AG04450 (cell line): Measurements from ENCODE around the gene PAPPA. TPM values are rescaled to one million over a fixed set of nuclear protein-coding genes. Genes with fewer than 3 reads are reported as not detected.

ENCODE experiments used
- CTCF ChIA-PET: fragments of 300-600, 350-600 bp; formaldehyde crosslinking; extraction: SDS; loops from one replicate; lab custom pipeline; 2022; ENCODE audit warnings: antibody characterized with exemption, inconsistent platforms; lab: Charles Lee
- POLR2A ChIA-PET: fragments of 350-600 bp; formaldehyde crosslinking; extraction: SDS; loops from one replicate; lab custom pipeline; 2021; ENCODE audit warnings: antibody characterized with exemption, inconsistent platforms; lab: Yijun Ruan, JAX
- DNase-seq: peaks from one replicate; pipeline ENCODE4 v3.0.0-alpha.2; 2011; ENCODE audit warnings: low read depth, low spot score
- H3K27ac ChIP-seq: one replicate; pipeline ENCODE4 v1.5.1; 2012; ENCODE audit warnings: low read depth, low read length, control low read depth
- H3K27me3 ChIP-seq: one replicate; pipeline ENCODE4 v1.6.0; 2012; ENCODE audit warnings: low read length; ENCODE audit not compliant: control insufficient read depth, insufficient read depth
- H3K4me3 ChIP-seq: 2 replicates; pipeline ENCODE4 v1.5.1; 2011; ENCODE audit warnings: mild to moderate bottlenecking, low read depth, low read length, control low read depth
- H3K9me3 ChIP-seq: 2 replicates; pipeline ENCODE4 v1.5.1; 2012; ENCODE audit warnings: low read length; ENCODE audit not compliant: control insufficient read depth, insufficient read depth
- polyA plus RNA-seq: library from polyadenylated mRNA; depleted of rRNA; stranded (reverse); fragments of >200 nt; gene quantifications from 2 replicates; pipeline ENCODE4 v1.2.3, GENCODE V29; 2011
- TF ChIP-seq, protein P1 (sequence below): IDR thresholded peaks from 2 replicates; pipeline ENCODE4 v1.5.1; 2011; ENCODE audit warnings: low read depth, low read length, control low read depth, inconsistent platforms

Gene PAPPA
- polyA plus RNA-seq, 1 experiment = 65.0 TPM

DNA sequence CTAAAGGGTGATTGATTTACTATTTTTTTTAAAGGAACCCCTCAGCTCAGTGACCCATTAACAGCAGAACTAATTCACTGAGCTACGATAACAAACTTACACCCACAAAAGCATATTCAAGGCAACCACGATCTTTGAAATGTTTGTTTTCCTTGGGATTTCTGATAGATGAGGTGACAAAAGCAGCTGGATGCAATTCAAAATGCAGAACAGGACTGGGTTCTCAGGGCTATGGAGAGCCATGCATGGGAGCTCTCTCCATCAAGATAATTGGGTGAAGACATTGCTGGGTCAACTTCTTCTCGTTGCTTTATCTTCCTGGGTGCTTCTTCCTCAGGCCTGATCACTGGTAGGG, 60.1 kb downstream of the PAPPA start:
- no peaks in the 10 kb centered on the region for H3K27me3 ChIP-seq
- no peaks in the 10 kb centered on the region for H3K9me3 ChIP-seq
- H3K27ac ChIP-seq = no peak overlapping the region
- POLR2A ChIA-PET = no interaction called here
- no peak overlapping the region for H3K4me3 ChIP-seq
- CTCF ChIA-PET = interaction anchor here (0.6 kb wide), 1 partner anchor 60 kb away, joined by 5 read pairs; the partner anchor contains the start of gene PAPPA
- DNase-seq = no peak
- TF ChIP-seq, protein P1, sequence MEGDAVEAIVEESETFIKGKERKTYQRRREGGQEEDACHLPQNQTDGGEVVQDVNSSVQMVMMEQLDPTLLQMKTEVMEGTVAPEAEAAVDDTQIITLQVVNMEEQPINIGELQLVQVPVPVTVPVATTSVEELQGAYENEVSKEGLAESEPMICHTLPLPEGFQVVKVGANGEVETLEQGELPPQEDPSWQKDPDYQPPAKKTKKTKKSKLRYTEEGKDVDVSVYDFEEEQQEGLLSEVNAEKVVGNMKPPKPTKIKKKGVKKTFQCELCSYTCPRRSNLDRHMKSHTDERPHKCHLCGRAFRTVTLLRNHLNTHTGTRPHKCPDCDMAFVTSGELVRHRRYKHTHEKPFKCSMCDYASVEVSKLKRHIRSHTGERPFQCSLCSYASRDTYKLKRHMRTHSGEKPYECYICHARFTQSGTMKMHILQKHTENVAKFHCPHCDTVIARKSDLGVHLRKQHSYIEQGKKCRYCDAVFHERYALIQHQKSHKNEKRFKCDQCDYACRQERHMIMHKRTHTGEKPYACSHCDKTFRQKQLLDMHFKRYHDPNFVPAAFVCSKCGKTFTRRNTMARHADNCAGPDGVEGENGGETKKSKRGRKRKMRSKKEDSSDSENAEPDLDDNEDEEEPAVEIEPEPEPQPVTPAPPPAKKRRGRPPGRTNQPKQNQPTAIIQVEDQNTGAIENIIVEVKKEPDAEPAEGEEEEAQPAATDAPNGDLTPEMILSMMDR = no peak

DNA sequence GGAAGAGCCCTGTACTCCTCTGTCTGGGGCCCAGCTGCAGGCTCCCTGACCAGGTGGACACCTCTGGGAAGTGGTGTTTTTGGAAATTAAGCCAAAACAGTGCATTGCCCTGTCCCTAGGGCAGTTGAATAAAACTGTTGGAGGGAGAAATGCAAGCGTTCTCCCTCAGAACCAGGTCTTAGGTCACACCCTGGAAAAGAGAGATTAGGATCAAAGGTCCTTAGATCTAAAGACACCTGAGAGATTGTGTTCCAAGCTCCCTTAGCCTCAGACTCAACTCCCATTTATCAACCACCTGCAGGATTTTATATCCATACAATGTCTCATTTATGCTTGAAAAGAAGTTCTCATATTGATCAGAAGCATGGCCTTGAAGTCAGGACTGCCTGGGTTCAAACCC, 64.8 kb downstream of the PAPPA start:
- CTCF ChIA-PET = no interaction called here
- TF ChIP-seq, protein P1 = no peak
- no peak for DNase-seq

DNA sequence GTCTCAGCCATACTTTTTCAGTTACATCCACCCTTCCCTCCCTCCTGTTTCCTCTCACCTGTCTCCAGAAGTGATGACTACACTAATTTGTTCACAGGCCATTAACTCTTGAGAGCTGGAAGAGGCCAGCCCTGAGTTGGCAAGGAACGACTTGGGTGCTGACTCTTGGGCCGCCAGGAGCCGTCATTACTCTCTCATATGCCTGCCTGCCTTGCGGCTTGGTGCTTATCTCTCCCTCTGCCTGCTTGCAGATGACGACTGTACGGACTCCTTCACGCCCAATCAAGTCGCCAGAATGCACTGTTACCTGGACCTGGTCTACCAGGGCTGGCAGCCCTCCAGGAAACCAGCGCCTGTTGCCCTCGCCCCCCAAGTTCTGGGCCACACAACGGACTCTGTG, 66.1 kb downstream of the PAPPA start:
- POLR2A ChIA-PET = no interaction called here
- TF ChIP-seq, protein P1 = no peak
- Histone ChIP-seq H3K27ac (no peak overlapping the region), H3K9me3 (no peaks in the 10 kb centered on the region), H3K4me3 (no peak overlapping the region), H3K27me3 (no peaks in the 10 kb centered on the region)
- DNase-seq = no peak
- CTCF ChIA-PET = no interaction called here

More for the DNA sequence above, 64.8 kb downstream of the PAPPA start:
- POLR2A ChIA-PET = no interaction called here
- Histone ChIP-seq H3K4me3 (no peak overlapping the region), H3K9me3 (no peaks in the 10 kb centered on the region), H3K27ac (no peak overlapping the region), H3K27me3 (no peaks in the 10 kb centered on the region)

DNA sequence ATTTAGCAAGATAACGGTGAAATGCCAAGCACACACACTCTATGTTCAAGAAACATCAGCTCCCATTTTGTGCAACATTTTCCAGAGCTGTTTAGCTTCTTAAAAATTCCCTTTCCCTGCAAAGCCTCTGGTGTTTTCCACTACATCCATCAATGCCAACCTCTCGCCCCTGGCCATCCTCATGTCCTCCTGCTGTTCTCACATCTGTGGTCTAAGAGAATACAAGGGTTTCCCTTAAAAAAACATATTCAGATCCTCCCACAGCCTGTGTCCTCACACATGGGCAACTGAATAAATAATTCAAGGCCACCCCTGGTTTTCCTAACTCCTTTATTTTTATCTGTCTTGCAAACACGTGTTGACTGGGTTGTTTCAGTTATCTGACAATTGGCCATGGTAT, 70.3 kb downstream of the PAPPA start:
- no peak overlapping the region for H3K4me3 ChIP-seq
- no peaks in the 10 kb centered on the region for H3K9me3 ChIP-seq
- DNase-seq = no peak
- CTCF ChIA-PET = no interaction called here
- POLR2A ChIA-PET = no interaction called here
- H3K27ac ChIP-seq = no peak overlapping the region
- TF ChIP-seq, protein P1 = no peak
- no peaks in the 10 kb centered on the region for H3K27me3 ChIP-seq

DNA sequence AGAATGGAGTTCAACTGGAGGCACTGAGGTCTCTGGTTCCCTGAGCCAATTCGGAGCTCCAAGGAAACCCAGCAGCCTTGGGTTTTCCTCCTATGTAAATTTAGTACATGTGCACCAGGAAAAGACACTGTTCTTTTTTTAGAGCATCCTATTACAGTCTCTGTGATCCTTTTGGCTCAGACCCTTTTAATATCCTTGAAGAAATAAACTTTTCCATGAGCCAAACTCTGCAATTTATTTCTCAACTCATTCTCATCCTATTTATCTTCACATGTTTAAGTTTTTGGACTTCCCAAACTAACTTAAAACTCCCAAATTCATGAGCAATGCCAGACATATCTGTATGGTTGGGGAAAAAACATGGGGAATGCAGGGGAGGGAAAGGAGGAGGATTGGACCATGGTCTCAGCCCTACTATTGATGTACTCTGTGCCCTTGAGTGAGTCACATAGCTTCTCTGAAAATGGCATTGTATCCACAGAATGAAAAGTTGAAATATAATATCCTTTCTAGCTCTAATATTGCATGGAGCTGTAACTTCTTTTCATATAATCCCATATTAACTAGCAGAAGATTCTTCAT, 76.6 kb downstream of the PAPPA start:
- no peak overlapping the region for H3K27ac ChIP-seq
- H3K9me3 ChIP-seq = no peaks in the 10 kb centered on the region
- H3K4me3 ChIP-seq = no peak overlapping the region
- ChIA-PET POLR2A (no interaction called here), CTCF (no interaction called here)
- no peak for DNase-seq
- no peaks in the 10 kb centered on the region for H3K27me3 ChIP-seq
- TF ChIP-seq, protein P1 = no peak
